Vagina (tissue), 2 donors: ENCODE measurements around the gene FBXL14. TPM values are rescaled to one million over a fixed set of nuclear protein-coding genes. Genes with fewer than 3 reads are reported as not detected.
"Not testable (repeated sequence)": the region's sequence is repeated elsewhere in the genome, so short reads cannot be mapped to it uniquely, and the experiment has no call there.

Experiments used
- DNase-seq, 2 donors: peaks; one replicate each; pipeline ENCODE4 v3.0.0-alpha.2; 2017; ENCODE audit errors: extremely low spot score in 2 of 2
- H3K27ac ChIP-seq: fragments of 200-600 bp; sonication (generic); one replicate; pipeline ENCODE4 v1.5.1; 2019
- H3K27me3 ChIP-seq: fragments of 200-600 bp; sonication (generic); one replicate; pipeline ENCODE4 v1.5.1; 2019
- H3K36me3 ChIP-seq, 2 donors: fragments of 200-600 bp; sonication (generic); one replicate each; pipeline ENCODE4 v1.5.1; 2017 to 2019
- H3K4me1 ChIP-seq: fragments of 200-600 bp; sonication (generic); one replicate; pipeline ENCODE4 v1.5.1; 2019
- H3K4me3 ChIP-seq, 2 donors: fragments of 200-600 bp; sonication (generic); 1 replicate in 1 of 2; 2 replicates in 1 of 2; pipeline ENCODE4 v1.5.1; 2016 to 2019
- H3K9me3 ChIP-seq: fragments of 200-600 bp; sonication (generic); one replicate; pipeline ENCODE4 v1.5.1; 2019
- CTCF ChIP-seq, 3 experiments: fragments of 450-650 bp in 2 of 3; fragments of 200-600 bp in 1 of 3; sonication (generic) in 1 of 3; IDR thresholded peaks; one replicate each; pipeline ENCODE4 v1.5.1; 2017 to 2019; ENCODE audit warnings: antibody characterized with exemption in 3 of 3, mild to moderate bottlenecking in 2 of 3, moderate library complexity in 2 of 3
- POLR2A ChIP-seq, 2 donors: fragments of 450-650 bp; IDR thresholded peaks; one replicate each; pipeline ENCODE4 v1.6.1; 2017; ENCODE audit warnings: antibody characterized with exemption in 2 of 2, mild to moderate bottlenecking in 2 of 2, moderate library complexity in 2 of 2
- POLR2AphosphoS5 ChIP-seq, 2 donors: sonication (generic); formaldehyde crosslinking; IDR thresholded peaks; one replicate each; pipeline ENCODE4 v1.9.0; 2017; ENCODE audit warnings: antibody characterized with exemption in 2 of 2, mild to moderate bottlenecking in 2 of 2, low read depth in 1 of 2; ENCODE audit not compliant: insufficient read depth in 1 of 2
- intact Hi-C: fragments of 100-400 bp; cut with DNase I; formaldehyde crosslinking; loops from one replicate; pipeline ENCODE4 v1.15.1; 2023
- total RNA-seq: library from RNA; depleted of rRNA; stranded (reverse); fragments of >200 nt; gene quantifications from one replicate; pipeline ENCODE4 v1.2.3, GENCODE V29; 2016

The FBXL14 gene
- total RNA-seq, 1 donor from 2014 or later: 15.2 TPM

GRCh38 chr12:1607940-1608712 is 13.7 kb upstream of the FBXL14 start:
- H3K4me1 ChIP-seq: peaks cover 27% of the 10 kb centered on the region
- no peaks in the 10 kb centered on the region for H3K9me3 ChIP-seq
- TF ChIP-seq POLR2AphosphoS5 (IDR thresholded peaks at IDR 0.05; ENCODE audit: insufficient read depth in 1 of 2, low read depth in 1 of 2): no peak
- TF ChIP-seq POLR2A (IDR thresholded peaks at IDR 0.05): no peak
- no peak for TF ChIP-seq CTCF (IDR thresholded peaks at IDR 0.05)
- peak overlapping the region; percentile 24 for H3K27ac ChIP-seq
- intact Hi-C loops: no loop called here
- no peaks in the 10 kb centered on the region for H3K36me3 ChIP-seq
- H3K4me3 ChIP-seq: no peak overlapping the region
- DNase-seq: no peak
- no peaks in the 10 kb centered on the region for H3K27me3 ChIP-seq

GRCh38 chr12:1606021-1606622 is 11.7 kb upstream of the FBXL14 start:
- Histone ChIP-seq H3K4me1 (peaks cover 36% of the 10 kb centered on the region), H3K9me3 (no peaks in the 10 kb centered on the region), H3K27ac (peak overlapping the region; percentile 84), H3K27me3 (no peaks in the 10 kb centered on the region), H3K36me3 (no peaks in the 10 kb centered on the region), H3K4me3 (peak overlapping the region; percentile 43 to 51)
- intact Hi-C loops: no loop called here
- TF ChIP-seq POLR2AphosphoS5 (IDR thresholded peaks at IDR 0.05; ENCODE audit: insufficient read depth in 1 of 2, low read depth in 1 of 2): peak; percentile 71 to 77
- TF ChIP-seq POLR2A (IDR thresholded peaks at IDR 0.05): no peak
- peak in 1 of 2 donors; percentile 93 for DNase-seq

GRCh38 chr12:1605129-1606020 is 11.0 kb upstream of the FBXL14 start:
- peaks cover 36% of the 10 kb centered on the region for H3K4me1 ChIP-seq
- no peak for DNase-seq
- intact Hi-C loops: no loop called here
- H3K36me3 ChIP-seq: no peaks in the 10 kb centered on the region
- peak overlapping the region; percentile 43 to 51 for H3K4me3 ChIP-seq
- peak overlapping the region; percentile 84 for H3K27ac ChIP-seq
- H3K27me3 ChIP-seq: no peaks in the 10 kb centered on the region
- TF ChIP-seq CTCF (IDR thresholded peaks at IDR 0.05): peak; percentile 75 to 83 (median 83)
- TF ChIP-seq POLR2AphosphoS5 (IDR thresholded peaks at IDR 0.05; ENCODE audit: insufficient read depth in 1 of 2, low read depth in 1 of 2): no peak
- peak in 1 of 2 donors; percentile 19 for TF ChIP-seq POLR2A (IDR thresholded peaks at IDR 0.05)
- H3K9me3 ChIP-seq: no peaks in the 10 kb centered on the region

GRCh38 chr12:1604464-1604863 is 10.1 kb upstream of the FBXL14 start:
- no peak for DNase-seq
- H3K9me3 ChIP-seq: no peaks in the 10 kb centered on the region
- TF ChIP-seq POLR2AphosphoS5 (IDR thresholded peaks at IDR 0.05; ENCODE audit: insufficient read depth in 1 of 2, low read depth in 1 of 2) (no peak), CTCF (IDR thresholded peaks at IDR 0.05) (no peak), POLR2A (IDR thresholded peaks at IDR 0.05) (no peak)
- peaks cover 36% of the 10 kb centered on the region for H3K4me1 ChIP-seq
- H3K36me3 ChIP-seq: no peaks in the 10 kb centered on the region
- intact Hi-C loops: no loop called here
- H3K27ac ChIP-seq: no peak overlapping the region
- no peak overlapping the region for H3K4me3 ChIP-seq
- H3K27me3 ChIP-seq: no peaks in the 10 kb centered on the region

GRCh38 chr12:1603269-1603993 is 9.1 kb upstream of the FBXL14 start:
- Histone ChIP-seq H3K9me3 (no peaks in the 10 kb centered on the region), H3K36me3 (no peaks in the 10 kb centered on the region), H3K27me3 (no peaks in the 10 kb centered on the region), H3K27ac (no peak overlapping the region), H3K4me1 (peaks cover 31% of the 10 kb centered on the region), H3K4me3 (no peak overlapping the region)
- no peak for DNase-seq
- intact Hi-C loops: no loop called here
- no peak for TF ChIP-seq CTCF (IDR thresholded peaks at IDR 0.05)
- no peak for TF ChIP-seq POLR2A (IDR thresholded peaks at IDR 0.05)
- no peak for TF ChIP-seq POLR2AphosphoS5 (IDR thresholded peaks at IDR 0.05; ENCODE audit: insufficient read depth in 1 of 2, low read depth in 1 of 2)

- H3K4me1 ChIP-seq: peaks cover 24% of the 10 kb centered on the region
- intact Hi-C loops, H3K27me3 ChIP-seq, DNase-seq, H3K4me3 ChIP-seq, H3K36me3 ChIP-seq, H3K9me3 ChIP-seq, H3K27ac ChIP-seq: not testable (repeated sequence)
Measured at GRCh38 chr12:1602706-1603105, 8.3 kb upstream of the FBXL14 start.
